NCI-H1930 (cell line): ENCODE results near the gene SNU13.
"Not testable (repeated sequence)": the region's sequence is repeated elsewhere in the genome, so short reads cannot be mapped to it uniquely, and the experiment has no call there.

Experiments used
- DNase-seq, 2 experiments: peaks; one replicate each; lab custom pipeline; 2025; lab: John Stamatoyannopoulos, UW

The SNU13 gene

GRCh38 chr22:41641854-41642253, 46.8 kb downstream of the SNU13 start:
- DNase-seq = no peak

GRCh38 chr22:41638748-41639147, 49.9 kb downstream of the SNU13 start:
- DNase-seq = no peak

- no peak for DNase-seq
These were observed 50.5 kb downstream of the SNU13 start for GRCh38 chr22:41638124-41638523.

- not testable (repeated sequence) for DNase-seq
These were observed 51.0 kb downstream of the SNU13 start for GRCh38 chr22:41637623-41638022.

GRCh38 chr22:41636467-41636866, 52.2 kb downstream of the SNU13 start:
- DNase-seq = no peak

GRCh38 chr22:41634610-41635009, 54.1 kb downstream of the SNU13 start:
- not testable (repeated sequence) for DNase-seq

- DNase-seq = not testable (repeated sequence)
These were observed 57.1 kb downstream of the SNU13 start for GRCh38 chr22:41631615-41632014.

- not testable (repeated sequence) for DNase-seq
These were observed 57.6 kb downstream of the SNU13 start for GRCh38 chr22:41631115-41631514.

GRCh38 chr22:41625577-41625976, 63.1 kb downstream of the SNU13 start:
- no peak for DNase-seq
